GM19397 (cell line): ENCODE data around the gene CHEK1.
"Not testable (repeated sequence)": the region's sequence is repeated elsewhere in the genome, so short reads cannot be mapped to it uniquely, and the experiment has no call there.

Experiments
- ATAC-seq: cut with Tn5 transposase; IDR thresholded peaks from one replicate; pipeline ENCODE4 v1.9.1; 2021; ENCODE audit warnings: mild to moderate bottlenecking, moderate library complexity; ENCODE audit not compliant: unreplicated experiment

Gene CHEK1

GRCh38 chr11:125690006-125690405, 65.0 kb downstream of the CHEK1 start:
- no peak for ATAC-seq

- no peak for ATAC-seq
These were observed 67.9 kb downstream of the CHEK1 start for GRCh38 chr11:125692887-125693286.

- ATAC-seq, result no peak
These were observed 70.0 kb downstream of the CHEK1 start for GRCh38 chr11:125694951-125695350.

- no peak for ATAC-seq
These were observed 76.2 kb downstream of the CHEK1 start for GRCh38 chr11:125701018-125701610.

- ATAC-seq, result no peak
These were observed 77.1 kb downstream of the CHEK1 start for GRCh38 chr11:125701858-125702621.

GRCh38 chr11:125704686-125705085, 79.7 kb downstream of the CHEK1 start:
- ATAC-seq, result not testable (repeated sequence)

- no peak for ATAC-seq
These were observed 95.8 kb downstream of the CHEK1 start for GRCh38 chr11:125720781-125721180.

GRCh38 chr11:125724125-125724524, 99.2 kb downstream of the CHEK1 start:
- ATAC-seq, result no peak
